ENCODE results near the gene MAMLD1.

MAMLD1 gene

DNA sequence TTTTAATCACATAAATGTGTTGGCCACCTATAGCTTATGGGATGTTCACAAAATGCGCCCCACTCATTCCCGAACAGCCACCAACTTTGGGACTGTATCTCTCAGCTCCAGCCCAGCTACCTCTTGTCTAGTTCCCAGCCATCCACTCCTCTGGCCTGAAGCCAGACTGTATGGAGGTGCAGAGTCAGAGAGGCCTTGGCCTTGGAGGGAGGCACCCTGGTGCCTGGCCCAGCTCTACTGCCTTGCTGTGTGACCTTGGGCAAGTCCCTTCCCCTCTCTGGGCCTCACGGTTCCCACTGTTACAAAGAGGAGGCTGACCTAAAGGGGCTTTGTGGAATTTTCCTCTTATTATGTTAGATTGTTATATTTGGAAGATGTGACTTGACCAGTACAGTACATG is 13.9 kb downstream of the MAMLD1 start:
- no peak for DNase-seq

- DNase-seq, result no peak
These were observed 41.9 kb downstream of the MAMLD1 start for GRCh38 chrX:150405006-150405405.

GRCh38 chrX:150405576-150405975 is 42.5 kb downstream of the MAMLD1 start:
- DNase-seq, result no peak

GRCh38 chrX:150406596-150406995 is 43.5 kb downstream of the MAMLD1 start:
- no peak for DNase-seq

DNA sequence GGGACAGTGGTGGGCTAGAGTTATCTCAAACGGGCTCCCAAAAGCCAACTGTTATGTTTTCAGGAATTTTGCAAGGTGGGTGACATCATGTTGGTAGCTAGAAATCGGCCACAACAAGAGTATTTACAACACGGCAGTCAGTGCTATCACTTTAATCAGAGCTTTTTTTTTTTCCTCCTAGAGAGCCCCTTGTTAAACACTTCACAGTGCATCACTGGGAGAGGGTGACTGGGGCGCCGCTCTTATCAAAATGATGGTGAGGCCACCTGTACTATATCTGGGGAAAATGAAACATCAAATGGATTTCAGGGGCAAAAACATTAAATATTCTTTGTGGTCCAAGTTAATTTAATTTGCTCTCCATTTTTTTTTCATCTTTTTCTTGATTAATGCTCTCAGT is 44.9 kb downstream of the MAMLD1 start:
- DNase-seq, result no peak

DNA sequence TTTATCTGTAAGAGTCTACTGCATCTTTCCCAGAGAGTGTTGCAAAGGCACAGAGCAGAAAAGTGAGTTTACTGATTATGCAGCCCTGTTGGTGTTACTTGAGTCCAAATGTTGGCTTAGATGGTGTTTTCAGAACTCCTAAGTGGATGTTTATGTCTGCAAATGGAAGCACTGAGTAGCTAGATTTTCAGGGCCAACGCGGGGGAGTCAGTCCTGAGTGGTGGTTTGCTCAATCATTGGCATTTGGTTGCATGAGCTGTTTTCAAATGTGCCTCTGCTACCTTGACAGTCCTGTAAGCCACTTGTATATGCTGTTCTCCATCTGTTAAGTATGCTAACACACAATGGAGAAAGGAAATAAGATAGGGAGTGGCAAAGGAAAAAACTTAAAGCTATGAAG is 45.4 kb downstream of the MAMLD1 start:
- peak in 3 of 58 donors; percentile 0 to 6 (median 2) for DNase-seq

DNA sequence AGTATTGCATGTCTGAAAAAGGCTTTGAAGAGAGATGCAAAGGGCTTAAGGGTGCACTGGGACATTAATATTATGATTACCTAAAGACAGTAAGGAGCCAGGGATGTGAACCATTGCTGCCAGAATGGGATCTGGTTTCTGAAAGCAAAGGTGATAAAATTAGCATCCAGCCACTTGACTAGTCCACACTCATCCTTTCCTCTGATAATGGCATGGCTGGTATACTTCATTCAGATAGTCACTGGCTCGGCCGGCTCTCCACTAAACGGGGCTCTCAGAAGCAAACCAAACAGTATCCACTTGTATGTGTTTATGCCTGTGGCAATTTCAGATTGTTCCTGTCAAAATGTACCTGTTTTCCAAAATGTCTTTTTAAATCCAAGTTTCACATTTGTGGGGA is 46.4 kb downstream of the MAMLD1 start:
- no peak for DNase-seq

- no peak for DNase-seq
These were observed 46.8 kb downstream of the MAMLD1 start for GRCh38 chrX:150409964-150410363.

GRCh38 chrX:150410513-150410912 is 47.4 kb downstream of the MAMLD1 start:
- DNase-seq, result no peak

DNA sequence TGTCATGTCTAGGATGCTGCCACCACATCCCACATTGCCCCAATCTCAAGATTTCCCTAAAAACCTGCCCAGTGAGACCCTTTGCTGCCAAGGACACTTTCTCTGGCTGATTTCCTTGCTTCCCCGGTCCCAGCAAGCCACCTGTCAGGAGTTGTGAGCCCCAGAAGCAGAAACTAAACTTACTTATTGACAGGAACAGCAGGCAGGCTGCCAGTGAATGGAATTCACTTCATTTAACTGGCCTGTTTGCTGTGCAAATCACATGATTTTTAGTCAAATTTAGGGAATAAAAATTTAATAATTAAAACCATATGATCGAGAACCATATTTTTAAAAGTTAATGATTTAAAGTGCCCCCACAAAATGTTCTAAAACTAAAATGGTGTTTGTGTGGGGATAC is 48.5 kb downstream of the MAMLD1 start:
- DNase-seq, result no peak

- no peak for DNase-seq
These were observed 51.1 kb downstream of the MAMLD1 start for GRCh38 chrX:150414228-150414627.

- DNase-seq, result no peak
These were observed 53.4 kb downstream of the MAMLD1 start for GRCh38 chrX:150416469-150416868.

DNA sequence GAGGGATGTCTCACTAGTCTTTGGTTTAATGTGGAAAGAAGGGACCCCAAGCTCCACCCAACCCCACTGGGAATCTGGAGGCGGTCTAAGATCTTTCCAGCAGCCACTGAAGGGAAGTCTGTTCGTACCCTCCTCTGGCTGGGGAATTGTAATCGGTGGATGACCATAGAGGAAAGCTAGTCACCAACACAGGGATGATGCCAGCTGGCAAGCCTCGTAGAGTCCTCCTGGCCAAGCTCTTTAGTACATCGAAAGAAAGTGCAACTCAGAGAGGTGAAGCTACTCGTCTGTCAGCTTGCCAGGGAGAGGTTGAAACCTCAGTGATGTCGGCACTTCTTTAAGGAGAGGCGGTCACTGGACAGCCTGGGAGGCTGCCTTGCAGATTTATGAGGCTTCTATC is 58.7 kb downstream of the MAMLD1 start:
- DNase-seq, result peak in 1 of 58 donors; percentile 0

DNA sequence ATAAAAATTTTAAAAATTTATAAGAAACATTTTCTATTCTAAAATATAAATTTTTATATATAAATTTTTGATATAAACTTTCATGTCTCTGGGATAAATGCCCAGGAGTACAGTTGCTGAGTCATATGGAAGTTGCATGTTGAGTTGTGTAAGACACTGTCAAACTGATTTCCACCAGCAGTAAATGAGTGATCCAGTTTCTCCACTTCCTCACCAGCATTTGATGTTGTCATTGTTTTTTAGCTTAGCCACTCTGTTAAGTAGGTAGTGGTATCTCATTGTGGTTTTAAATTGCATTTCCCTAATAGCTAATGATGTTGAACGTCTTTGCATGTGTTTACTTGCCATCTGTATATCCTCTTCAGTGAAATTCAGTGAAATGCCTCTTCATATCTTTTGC is 66.5 kb downstream of the MAMLD1 start:
- no peak for DNase-seq

DNA sequence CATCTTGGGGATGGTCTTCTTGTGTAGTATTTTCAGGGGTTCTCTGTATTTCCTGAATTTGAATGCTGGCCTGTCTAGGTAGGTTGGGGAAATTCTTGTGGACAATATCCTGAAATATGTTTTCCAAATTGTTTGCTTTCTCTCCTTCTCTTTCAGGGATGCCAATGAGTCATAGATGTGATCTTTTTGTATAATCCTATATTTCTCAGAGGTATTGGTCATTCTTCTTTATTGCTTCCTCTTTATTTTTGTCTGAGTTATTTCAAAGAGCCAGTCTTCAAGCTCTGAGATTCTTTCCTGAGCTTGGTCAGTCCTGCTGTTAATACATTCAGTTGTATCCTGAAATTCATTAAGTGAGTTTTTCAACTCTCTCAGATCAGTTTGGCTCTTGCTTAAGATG is 73.1 kb downstream of the MAMLD1 start:
- DNase-seq, result no peak

- no peak for DNase-seq
These were observed 75.0 kb downstream of the MAMLD1 start for GRCh38 chrX:150438165-150438564.

- no peak for DNase-seq
These were observed 83.0 kb downstream of the MAMLD1 start for GRCh38 chrX:150446151-150446550.

DNA sequence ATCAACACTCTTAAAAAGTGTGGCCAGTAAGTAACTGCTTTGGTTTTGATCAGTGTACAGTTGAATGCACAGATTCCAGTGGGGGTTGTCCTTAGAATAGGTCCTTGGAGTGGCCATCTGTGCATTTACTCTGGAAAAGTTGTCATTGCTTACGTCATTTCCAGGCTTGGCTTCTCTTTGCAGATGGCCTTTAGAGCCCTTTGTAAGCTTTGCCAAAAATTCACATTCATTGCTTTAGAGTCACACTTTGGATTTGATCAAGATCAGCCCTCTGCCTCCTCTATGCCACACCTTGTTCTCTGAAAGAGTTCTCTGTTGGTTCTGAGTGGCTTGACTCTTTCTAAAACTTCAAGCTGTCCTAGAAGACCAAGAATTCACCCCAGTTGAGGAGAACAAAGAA is 83.9 kb downstream of the MAMLD1 start:
- no peak for DNase-seq

DNA sequence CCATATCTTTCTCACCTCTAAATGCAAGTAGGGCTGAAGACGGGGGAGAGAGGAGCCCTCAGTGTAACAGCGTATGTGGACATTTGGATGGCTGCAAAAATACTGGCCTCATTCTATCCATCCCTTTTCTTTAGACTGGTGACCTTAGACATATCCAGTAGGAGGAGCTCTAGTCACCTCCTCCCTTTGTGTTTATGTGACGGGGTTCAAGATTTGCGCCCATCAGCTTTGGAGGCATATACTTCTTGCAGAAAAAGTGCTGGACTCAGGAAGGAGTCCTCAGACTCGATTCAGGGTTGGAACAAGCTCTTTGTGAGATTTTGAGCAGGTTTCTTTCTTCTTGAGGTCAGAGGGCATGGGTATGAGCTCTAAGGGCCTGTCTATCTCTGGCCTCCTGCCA is 86.2 kb downstream of the MAMLD1 start:
- DNase-seq, result no peak

GRCh38 chrX:150450519-150451177 is 87.5 kb downstream of the MAMLD1 start:
- DNase-seq, result no peak

DNA sequence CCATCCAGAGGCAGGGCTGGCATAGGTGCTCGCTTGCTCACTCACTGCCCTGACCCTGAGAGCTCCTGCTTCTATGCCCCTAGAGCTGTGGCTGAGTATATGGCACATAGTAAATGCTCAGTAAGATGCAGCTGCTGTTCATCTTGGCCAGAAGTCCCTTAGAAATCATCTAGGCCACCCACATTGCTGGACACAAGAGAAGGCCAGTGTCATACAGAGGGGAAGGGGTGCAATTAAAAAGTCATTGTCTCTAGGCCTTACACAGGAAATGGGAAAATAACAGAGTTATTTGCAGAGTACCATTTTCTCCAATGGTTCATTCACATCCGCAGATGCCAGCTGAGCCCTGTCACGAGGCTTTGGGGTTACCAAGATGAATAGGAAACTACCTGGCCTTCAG is 88.8 kb downstream of the MAMLD1 start:
- no peak for DNase-seq

DNA sequence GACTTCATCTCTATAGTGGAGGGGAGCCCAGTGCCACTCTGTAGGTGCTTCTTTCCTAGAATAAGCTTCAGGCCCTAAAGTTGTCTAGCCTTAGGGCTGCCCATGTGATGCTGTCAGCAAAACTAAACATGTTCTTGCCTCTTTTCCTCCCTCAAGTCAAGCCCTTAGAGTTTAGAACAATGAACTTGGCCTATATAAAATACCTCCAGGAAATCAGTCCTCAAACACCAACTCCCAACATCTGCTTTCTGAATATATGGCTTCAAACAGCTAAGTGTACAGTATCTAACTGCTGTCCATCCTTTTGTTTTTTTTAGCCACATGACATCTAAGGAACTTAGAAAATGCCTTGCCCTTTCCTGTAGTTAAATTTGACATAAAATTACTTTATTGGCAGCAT is 91.0 kb downstream of the MAMLD1 start:
- DNase-seq, result no peak

DNA sequence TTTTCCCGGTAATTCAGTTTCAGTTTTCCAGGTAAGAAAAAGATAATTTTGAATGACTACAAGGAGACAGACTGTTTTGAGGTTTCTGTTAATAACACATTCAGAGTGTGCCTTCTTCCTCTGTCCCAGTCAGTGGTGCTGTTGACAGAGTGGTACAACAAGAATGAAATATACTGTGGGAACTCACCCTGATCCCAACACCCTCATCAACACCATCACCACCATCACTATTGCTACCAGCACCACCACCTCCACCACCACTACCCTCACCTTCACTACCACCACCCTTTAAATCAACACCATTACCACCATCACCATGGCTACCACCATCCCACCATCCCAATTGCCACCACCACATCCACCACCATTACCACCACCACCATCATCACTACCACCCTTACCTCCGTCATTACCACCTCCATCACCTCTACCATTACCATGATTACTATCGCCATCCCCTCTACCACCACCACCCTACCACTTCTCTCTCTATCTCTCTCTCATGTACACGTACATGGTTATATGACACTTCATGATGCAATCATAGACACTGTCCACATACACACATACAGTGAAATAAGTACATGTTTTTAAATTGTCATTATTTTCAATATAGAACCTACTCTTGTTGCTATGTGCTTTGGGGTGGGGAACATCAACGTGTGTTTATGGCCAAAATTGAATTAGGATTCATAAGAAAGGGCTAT is 91.5 kb downstream of the MAMLD1 start:
- DNase-seq, result no peak

Data from anterior cingulate cortex (tissue), 58 donors.